GM21528 (cell line): Measurements from ENCODE around the gene PLET1.

ENCODE experiments used
- ATAC-seq: cut with Tn5 transposase; IDR thresholded peaks from one replicate; pipeline ENCODE4 v1.9.1; 2021; ENCODE audit warnings: mild to moderate bottlenecking, moderate library complexity; ENCODE audit not compliant: unreplicated experiment, low FRiP score

Gene PLET1

GRCh38 chr11:112260490-112260889, at the start of gene PLET1:
TSS of gene PLET1 (minus strand) at chr11:112260860. CDS start at chr11:112260589, 271 bp downstream.
- ATAC-seq = no peak

DNA sequence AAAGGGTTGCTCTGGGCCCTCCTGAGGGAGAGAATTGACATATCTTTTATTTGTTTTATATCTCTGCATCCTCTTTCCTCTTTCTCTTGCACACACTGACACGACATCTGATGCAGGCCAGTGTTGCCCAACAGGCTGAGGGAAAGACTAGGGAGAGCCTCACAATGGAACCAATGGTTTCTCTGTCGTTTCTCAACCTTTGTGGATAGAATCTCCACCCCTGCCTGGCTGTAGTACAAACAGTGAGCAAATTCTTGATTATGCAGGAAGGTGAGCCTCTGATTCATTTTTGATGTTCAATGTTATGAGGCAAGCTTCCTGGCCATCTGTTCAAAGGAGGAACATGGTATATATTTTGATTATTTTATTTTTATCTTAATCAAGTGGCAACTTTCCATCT, 49.8 kb upstream of the PLET1 start:
- ATAC-seq = no peak

DNA sequence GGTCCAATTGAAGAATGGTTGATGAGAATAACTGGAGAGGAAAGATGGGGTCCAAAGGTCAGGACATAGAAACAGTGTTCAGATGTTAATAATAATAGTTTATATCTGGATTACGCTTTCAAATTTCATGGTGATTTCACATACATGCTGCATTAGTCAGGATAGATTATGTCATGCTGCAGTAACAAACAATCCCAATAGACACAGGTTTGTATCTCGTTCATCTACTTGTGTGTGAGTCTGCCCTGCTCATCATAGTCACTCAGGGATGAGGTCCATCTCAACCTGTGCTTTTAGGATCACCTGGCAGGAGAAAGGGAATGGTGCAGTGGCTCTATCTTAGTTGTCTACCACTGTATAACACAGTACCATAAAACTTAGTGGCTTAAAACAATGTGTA, 48.0 kb upstream of the PLET1 start:
- ATAC-seq = no peak

DNA sequence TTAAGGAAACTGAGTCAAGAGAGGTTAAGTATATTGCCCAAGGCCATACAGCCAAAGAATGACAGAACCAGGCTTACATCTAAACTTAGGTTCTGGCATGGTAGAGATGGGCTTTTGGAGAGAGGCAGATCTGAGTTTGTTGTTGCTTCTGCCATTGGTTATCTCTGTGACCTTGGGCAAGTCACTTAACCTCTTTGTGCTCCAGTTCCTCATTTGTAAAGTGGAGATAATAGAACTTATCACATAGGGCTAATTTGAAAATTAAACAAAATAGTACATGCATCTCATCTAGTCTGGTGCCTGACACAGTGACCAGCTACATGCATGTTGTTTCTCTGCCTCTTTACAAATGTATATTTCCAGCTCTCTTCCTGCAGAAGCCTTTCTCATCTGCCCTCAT, 47.0 kb upstream of the PLET1 start:
- no peak for ATAC-seq

DNA sequence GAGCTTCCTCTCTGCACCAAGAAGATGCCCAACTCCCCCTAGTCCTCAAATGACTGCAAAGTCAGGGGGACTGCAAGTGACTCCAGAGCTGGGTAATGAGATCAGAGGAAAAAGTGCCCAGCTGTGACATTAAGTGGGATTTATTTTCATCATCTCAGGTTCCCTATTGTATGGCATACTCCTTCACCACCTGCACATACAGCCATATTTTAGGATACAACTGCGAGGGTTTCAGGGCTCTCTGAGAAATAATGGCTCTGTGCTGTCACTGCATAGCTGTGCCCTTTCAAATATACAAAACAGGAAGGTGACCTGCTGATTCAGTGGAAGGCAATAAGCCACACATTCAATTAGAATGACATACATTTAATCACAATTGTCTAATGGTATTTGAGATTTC, 45.6 kb upstream of the PLET1 start:
- no peak for ATAC-seq

DNA sequence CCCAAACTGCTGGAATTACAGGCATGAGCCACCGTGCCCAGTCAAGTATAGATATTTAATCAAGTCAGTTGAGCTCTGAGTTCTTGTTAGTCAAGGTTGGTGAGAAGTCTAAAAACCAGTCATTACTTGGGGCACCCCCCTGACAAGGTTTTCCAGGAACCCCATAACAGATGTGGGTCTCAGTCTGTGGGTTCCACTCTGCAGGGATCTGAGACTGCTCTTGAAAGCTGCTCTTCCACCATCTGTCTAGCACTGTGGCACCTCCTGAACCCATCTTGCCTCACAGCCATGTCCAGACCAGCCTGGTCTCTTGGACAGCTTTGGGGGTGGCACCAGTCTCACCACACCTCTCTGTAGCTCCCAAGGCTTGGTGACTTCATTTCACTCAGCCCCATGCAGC, 44.3 kb upstream of the PLET1 start:
- no peak for ATAC-seq

DNA sequence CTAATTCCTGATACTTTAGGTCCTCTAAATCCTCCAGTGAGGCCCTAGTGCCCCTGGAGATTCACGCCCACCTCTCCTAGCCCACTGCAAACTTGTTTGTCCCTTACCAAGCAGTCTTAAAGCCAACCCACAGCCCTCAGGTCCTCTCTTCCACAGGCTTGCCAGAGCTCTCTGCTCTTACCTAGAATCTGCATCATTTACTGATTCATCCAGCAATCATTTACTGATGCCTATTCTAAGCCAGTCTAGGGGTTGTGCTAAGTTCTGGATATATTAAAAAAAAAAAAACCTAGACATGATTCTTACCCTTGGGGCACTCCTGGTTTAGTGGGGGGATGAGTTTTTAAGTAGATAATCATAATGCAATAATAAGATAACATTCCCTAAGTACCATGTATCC, 43.0 kb upstream of the PLET1 start:
- ATAC-seq = no peak

GRCh38 chr11:112302226-112302868, 41.7 kb upstream of the PLET1 start:
- no peak for ATAC-seq

DNA sequence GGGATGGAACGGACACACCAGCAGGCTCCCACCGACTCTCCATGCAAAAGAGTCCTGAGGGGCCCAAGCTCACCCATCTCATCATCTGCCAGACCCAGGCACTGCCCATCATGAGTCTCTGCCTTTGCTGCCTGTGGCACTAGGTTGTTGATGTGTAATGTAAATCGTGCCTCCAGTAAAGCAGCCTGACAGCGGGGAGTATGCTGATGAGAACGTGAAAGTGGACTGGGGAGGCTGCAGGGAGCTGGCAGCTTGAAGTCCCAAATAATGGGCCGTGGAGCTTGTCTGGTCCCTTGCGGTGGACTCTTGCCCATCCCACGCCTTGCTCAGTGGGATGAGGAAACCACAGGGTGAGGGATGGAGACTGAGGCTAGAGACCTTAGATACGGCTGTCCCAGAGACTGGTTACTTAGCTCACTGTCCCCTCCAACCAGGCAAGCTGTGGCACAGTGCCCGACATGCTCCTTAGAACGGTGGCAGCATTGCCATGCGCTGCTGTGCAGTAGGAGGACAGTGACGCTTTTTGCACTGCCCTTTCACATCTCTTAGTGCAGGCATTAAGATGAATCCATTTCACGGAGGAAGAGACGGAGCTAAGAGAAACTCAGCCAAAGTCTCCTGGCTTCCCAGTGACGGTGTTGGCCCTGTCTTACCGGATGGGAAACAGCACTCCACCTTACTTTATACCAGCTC, 39.6 kb upstream of the PLET1 start:
- no peak for ATAC-seq

DNA sequence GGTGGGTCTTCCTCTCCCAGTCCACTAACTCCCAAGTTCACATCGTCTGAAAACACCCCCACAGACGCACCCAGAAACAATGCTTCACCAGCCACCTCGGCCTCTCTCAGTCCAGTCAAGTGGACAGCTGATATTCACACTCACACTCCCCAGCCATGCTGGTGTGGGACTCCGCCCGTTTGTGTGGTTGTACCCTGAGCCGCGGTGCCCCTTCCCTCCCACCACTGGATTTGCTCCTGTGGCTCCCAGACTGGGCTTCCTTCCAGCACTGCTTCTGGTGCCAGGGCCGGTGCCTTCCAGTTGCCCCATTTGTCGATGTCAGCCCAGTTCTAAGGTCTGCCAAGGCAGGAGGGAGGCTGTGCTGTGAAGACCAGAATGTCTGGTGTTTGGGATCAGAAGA, 37.9 kb upstream of the PLET1 start:
- ATAC-seq = no peak

- no peak for ATAC-seq
Measured at GRCh38 chr11:112297248-112297866, 36.7 kb upstream of the PLET1 start.

DNA sequence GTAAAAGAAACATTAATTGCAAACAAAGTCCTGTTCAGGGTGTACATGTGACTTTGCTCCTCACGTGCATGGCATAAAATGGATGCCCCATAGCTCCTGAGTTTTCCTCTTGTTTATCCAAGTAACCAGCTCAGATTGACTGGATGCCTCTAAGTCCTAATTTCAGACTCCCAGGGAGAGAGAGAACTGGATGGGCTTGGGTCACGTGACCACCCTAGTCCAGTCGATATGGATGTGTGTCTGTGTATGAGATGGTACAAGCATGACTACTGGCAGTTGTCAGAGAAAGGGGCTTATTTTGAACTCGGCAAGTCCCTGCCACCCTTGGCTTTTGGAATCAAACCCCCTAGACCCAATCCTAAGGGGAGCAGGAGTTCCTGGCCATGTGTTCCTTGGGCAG, 35.4 kb upstream of the PLET1 start:
- no peak for ATAC-seq

GRCh38 chr11:112294688-112295340, 34.2 kb upstream of the PLET1 start:
- no peak for ATAC-seq

- no peak for ATAC-seq
Measured at GRCh38 chr11:112293614-112294013, 33.0 kb upstream of the PLET1 start.

GRCh38 chr11:112292785-112293407, 32.2 kb upstream of the PLET1 start:
- no peak for ATAC-seq

GRCh38 chr11:112292188-112292587, 31.5 kb upstream of the PLET1 start:
- ATAC-seq = no peak

GRCh38 chr11:112291191-112291590, 30.5 kb upstream of the PLET1 start:
- ATAC-seq = no peak

DNA sequence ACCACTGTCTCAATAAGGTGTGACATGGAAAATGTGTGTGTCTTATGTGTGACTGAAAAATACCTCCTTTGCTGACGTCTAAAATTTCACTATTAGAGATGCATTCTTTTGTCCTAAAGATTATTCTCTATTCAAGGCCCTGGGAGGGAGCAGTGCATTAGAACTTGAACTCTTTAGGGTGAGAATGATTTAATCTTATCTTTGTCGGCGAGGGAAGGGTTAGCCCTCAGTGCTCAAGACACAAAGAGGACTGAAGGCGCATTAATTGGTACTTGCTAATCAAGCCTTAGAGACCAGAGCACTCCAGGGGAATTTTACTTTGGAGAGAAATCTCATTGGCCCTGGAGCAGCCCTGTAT, 29.8 kb upstream of the PLET1 start:
- no peak for ATAC-seq

DNA sequence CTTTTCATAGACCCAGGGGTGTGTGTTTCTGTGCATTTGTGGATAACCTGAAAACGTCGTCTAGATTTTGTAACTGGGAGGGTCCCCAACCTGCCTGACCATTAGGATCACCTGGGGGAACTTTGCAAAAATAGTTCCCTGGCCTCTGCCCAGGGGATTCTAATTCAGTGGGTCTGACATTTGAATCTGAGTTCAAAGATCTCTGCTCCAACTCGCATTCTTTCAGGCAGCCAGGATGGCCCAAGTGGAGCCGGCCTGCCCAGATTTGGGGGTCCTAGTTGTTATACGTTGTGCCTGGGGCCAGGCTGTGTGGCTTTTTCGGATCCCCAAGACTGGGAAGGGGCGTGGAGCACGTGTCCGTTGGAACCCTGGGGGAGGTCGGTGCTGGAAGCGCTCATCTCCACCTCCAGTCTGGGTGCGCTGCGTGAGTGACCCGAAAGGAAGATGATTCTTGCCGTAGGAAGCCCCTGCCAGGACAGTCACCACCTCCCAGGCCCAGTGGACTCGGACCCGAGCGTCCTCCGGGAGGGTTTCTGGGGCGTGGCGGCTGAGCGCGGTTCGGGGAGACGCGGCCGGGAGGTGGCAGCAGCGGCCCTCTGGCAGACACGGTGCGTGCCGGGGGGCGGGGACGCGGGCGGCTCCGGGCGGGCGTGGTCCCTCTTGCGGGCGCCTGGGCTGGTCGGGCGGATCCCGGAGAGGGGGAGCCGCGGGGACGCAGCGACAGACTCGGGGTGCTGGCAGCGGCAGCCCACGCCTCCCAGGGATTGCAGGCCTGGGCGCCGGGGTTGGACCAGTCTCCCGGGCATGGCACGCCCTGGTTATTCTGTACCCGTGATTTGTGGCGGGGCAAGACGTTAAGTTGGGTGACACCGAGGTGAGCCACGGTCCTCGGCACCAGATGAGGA, 29.2 kb upstream of the PLET1 start:
- peak; percentile 95 for ATAC-seq

- no peak for ATAC-seq
Measured at GRCh38 chr11:112288021-112288420, 27.4 kb upstream of the PLET1 start.
